SKM-1 (cell line): ENCODE measurements around the gene TBCEL.
A peak's percentile ranks its signal among the peaks of the same experiment; 100 is the strongest.

Experiments
- DNase-seq: peaks from one replicate; lab custom pipeline; 2025; ENCODE audit not compliant: unreplicated experiment; lab: John Stamatoyannopoulos, UW

The TBCEL gene

GRCh38 chr11:121059605-121060004, 35.7 kb downstream of the TBCEL start:
- DNase-seq = no peak

- no peak for DNase-seq
Observed at GRCh38 chr11:121063728-121064127, 39.8 kb downstream of the TBCEL start.

GRCh38 chr11:121066623-121067022, 42.7 kb downstream of the TBCEL start:
- no peak for DNase-seq

GRCh38 chr11:121067026-121067425, 43.1 kb downstream of the TBCEL start:
- no peak for DNase-seq

DNA sequence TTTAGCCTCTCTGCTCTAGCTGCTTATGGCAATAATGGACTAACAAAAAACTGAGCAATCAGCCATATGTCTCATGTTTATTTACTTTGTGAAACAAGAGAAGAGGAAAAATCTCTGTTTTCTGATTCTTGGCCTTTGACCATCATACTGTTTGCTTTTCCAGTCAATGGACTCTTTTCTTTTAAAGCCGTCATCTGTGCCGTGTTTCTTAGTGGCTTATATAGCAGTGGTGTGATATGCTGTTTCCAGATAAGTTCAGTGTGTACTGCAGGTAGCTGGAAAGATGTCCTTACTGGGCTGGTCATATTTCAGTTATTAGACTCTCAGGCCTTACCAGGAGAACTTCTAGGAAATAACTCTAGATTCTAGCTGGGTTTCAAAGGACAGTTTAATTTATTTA, 43.6 kb downstream of the TBCEL start:
- no peak for DNase-seq

GRCh38 chr11:121067962-121068647, 44.2 kb downstream of the TBCEL start:
- DNase-seq = no peak

DNA sequence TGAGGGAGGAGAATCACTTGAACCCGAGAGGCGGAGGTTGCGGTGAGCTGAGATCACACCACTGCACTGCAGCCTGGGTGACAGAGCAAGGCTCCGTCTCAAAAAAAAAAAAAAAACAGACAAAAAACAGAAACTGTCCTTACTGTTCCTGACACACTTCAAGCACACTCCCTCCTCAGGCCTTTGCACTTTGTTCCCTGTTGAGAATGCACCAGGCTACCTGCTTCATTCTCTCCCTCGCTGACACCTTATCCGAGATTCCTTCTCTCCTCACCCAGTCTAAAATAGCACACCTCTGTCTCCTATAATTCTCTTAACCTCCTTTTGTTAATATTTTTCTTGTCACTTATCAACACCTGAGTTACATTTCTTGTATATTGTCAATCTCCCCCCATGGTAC, 44.9 kb downstream of the TBCEL start:
- no peak for DNase-seq

DNA sequence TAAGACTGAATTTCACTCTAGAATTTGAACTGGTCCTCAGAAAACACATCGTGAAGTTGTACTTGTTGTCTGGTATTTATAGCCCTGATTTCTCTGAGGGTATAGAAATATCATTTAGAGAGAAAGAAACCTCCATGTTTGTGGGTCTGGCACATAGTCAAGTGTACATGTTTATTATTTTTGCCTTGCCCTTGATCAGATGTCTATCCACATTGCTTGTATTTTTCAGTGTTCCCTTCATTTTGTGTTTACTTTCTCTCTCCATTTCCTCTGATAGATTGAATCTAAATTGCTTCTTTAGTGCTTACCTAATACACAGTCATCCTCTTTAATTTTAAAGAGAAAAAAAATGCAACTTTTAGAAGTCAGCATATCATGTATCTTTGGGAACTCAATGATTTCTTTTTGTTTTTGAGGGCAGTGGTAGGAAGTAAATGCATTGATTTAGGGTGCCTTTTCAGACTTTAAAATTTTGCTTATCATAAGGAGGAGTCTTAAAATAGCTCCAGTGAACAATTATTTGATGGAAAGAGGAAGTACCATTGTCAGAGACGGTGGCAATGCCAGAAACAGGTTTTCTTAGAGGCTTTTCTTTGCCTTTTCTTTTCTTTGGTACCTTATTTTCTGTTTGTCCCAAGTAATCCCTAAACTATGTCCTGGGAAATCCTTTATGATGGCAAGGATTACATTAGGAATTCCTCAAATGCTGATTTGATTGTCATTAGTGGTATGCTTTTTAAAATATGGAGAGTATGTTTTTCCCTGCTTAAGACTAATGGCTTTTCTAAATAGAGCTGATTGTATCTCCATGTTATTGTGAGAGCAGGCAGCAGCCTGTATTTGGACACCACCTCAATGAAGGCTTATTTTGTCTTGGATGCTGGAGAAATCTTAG, 47.3 kb downstream of the TBCEL start:
- no peak for DNase-seq

DNA sequence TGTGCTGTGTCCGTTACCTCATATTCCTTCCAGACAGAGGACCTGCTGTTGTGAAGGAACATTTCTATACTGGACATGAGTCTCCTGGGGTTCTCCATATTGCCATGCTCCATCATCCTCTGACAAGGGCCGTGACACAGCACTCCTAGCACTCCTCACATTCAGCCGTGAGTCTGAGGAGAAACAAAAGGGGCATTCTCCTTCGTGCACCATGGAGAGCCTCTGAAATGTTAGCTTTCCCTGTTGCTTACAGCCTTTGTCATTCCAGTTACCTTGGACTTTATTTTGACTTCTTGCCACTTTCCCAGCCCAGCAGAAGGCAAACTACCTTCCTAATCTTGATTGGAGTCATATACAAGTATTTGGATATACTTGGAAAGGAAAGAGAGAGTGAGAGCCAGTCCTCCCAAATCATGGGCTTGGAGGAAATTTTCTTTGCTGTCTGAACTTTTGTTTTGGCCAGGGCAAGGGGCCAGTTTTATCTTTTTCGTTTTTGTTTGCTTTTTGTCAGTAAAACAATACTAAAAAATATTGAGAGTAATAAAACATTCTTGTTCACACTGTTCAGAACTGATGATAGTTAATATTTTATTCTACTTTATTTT, 48.0 kb downstream of the TBCEL start:
- DNase-seq = no peak

- no peak for DNase-seq
Observed at GRCh38 chr11:121081321-121081720, 57.4 kb downstream of the TBCEL start.

- no peak for DNase-seq
Observed at GRCh38 chr11:121082219-121082618, 58.3 kb downstream of the TBCEL start.

- DNase-seq = no peak
Observed at GRCh38 chr11:121082670-121083069, 58.8 kb downstream of the TBCEL start.

DNA sequence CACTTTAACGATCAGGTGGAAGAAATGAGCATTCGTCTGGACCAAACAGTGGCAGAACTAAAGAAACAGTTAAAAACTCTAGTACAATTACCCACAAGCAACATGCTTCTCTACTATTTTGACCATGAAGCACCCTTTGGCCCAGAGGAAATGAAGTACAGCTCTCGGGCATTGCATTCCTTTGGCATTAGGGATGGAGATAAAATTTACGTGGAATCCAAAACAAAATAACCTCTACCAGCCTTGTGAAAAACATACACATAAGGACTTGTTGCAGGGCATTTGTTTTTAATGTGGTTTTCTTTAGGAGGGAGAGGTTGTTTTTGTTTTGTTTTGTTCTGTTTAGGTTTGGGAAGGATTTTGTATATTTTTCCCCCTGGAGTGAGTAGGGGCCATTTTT, 63.0 kb downstream of the TBCEL start:
- no peak for DNase-seq

GRCh38 chr11:121089566-121089965, 65.7 kb downstream of the TBCEL start:
- no peak for DNase-seq

DNA sequence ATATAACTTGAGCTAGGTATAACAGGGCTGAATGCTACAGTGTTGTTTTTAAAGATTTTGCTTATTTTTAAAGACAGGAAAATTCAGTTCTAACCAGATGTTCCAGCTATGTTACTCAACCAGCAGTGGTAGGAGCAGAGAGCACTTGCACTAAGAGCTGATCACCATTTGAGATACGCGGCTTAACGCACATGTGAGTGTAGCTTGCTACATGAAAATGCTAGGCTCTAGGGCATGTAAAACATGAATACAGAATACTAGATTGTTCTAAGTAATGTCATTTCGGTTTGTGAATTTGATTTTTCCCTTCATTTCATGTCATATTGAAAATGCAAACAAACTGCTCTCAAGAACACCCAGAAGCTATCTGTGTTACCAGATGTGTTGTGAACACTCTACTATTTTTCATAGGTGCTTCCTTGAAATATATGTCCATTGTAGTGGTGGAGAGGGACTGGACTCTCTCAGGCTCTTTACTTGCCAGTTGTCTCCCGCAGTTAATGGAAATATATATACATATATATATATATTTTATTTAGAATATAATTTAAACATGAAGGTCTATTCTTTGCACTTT, 66.3 kb downstream of the TBCEL start:
- no peak for DNase-seq

GRCh38 chr11:121091492-121092152, 67.7 kb downstream of the TBCEL start:
- peak; percentile 67 for DNase-seq

DNA sequence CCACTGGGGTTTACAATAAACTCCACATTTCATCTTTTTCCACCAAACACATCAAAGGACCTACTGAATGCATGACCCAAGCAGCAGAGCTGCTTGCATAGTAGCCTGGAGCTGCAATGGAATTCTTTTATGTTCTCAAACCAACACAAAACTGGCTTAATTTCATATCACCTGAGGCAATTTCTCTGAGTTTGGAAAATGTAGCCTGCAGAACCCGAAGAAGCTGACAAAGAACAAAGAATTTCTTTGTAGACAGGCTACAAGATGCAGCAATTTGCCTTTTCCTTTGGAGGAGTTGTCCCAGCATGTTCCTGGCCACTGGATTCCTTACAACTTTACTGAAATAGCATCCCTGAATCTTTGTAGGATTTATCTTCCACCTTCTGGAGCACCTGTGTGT, 71.7 kb downstream of the TBCEL start:
- DNase-seq = no peak

- no peak for DNase-seq
Observed at GRCh38 chr11:121099364-121099763, 75.5 kb downstream of the TBCEL start.

DNA sequence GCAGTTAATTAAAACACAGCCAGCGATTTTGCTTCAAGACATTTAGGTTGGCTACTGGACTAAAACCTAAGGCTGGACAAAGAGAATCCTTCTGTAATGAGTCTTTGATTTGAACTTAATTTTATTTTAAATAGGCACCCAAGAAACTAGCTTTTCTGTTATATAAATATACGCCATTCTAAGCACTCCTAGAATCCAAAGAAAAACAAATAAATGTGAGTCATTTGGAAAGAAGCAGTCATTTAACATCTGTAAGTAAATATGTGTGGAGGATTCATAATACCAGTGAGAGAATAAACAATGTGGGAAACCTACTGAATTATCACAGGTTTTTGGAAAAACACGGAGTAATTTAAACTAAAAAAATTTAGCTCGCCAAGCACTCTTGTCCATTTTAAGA, 76.0 kb downstream of the TBCEL start:
- DNase-seq = no peak

DNA sequence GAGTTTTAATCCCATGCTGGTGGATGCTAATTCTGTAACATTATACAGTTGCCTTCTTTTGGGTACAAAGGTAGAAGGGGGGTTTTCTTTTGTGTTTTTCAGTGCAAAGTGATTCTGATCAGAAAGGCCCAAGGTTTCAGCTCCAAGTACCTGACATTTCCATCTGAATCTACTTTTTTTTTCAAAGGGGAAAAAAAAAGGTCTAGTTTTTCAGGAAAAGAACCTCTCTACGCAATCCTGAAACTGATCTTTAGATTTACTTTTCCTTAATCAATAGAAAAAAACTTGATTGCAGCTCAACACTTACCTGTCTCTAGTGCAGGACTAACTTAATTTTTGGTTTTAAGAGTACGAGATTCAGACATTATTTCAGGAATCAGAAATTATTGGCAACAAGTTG, 77.0 kb downstream of the TBCEL start, which contains the start of gene TECTA:
TECTA (plus strand) TSS at position 301 of the 400 bp plus-strand sequence. CDS start 1,423 bp downstream, outside the sequence.
- no peak for DNase-seq

GRCh38 chr11:121104312-121104762, 80.4 kb downstream of the TBCEL start:
- DNase-seq = no peak
